Measurements from ENCODE around the gene EPB42. TPM values are rescaled to one million over a fixed set of nuclear protein-coding genes. Genes with fewer than 3 reads are reported as not detected.
A peak's percentile ranks its signal among the peaks of the same experiment; 100 is the strongest.

Gene EPB42
- total and polyA plus RNA-seq, 2 donors: 1.8 TPM; not detected in 1

- 86% methylated on average over 8 of the region's 8 CpGs for WGBS
- Histone ChIP-seq H3K36me3 (ENCODE audit: insufficient read depth) (no peaks in the 10 kb centered on the region), H3K4me1 (ENCODE audit: insufficient read depth) (no peaks in the 10 kb centered on the region), H3K27ac (ENCODE audit: low read depth) (no peak overlapping the region), H3K4me3 (ENCODE audit: low read depth, low read length) (no peak overlapping the region)
- no peak for DNase-seq (ENCODE audit: extremely low spot score)
Measured at GRCh38 chr15:43251185-43251870, 30.5 kb upstream of the EPB42 start.

GRCh38 chr15:43250785-43251184 is 30.0 kb upstream of the EPB42 start:
- WGBS: 68% methylated on average over 2 of the region's 2 CpGs
- H3K27ac ChIP-seq (ENCODE audit: low read depth): no peak overlapping the region
- H3K4me3 ChIP-seq (ENCODE audit: low read depth, low read length): no peak overlapping the region
- H3K4me1 ChIP-seq (ENCODE audit: insufficient read depth): no peaks in the 10 kb centered on the region
- no peaks in the 10 kb centered on the region for H3K36me3 ChIP-seq (ENCODE audit: insufficient read depth)
- DNase-seq (ENCODE audit: extremely low spot score): no peak

GRCh38 chr15:43249699-43250203 is 28.9 kb upstream of the EPB42 start:
- DNase-seq (ENCODE audit: extremely low spot score): no peak
- H3K27ac ChIP-seq (ENCODE audit: low read depth): no peak overlapping the region
- H3K4me3 ChIP-seq (ENCODE audit: low read depth, low read length): no peak overlapping the region
- 57% methylated on average over 5 of the region's 5 CpGs for WGBS
- no peaks in the 10 kb centered on the region for H3K4me1 ChIP-seq (ENCODE audit: insufficient read depth)
- no peaks in the 10 kb centered on the region for H3K36me3 ChIP-seq (ENCODE audit: insufficient read depth)

- H3K36me3 ChIP-seq (ENCODE audit: insufficient read depth): no peaks in the 10 kb centered on the region
- DNase-seq (ENCODE audit: extremely low spot score): no peak
- no peak overlapping the region for H3K27ac ChIP-seq (ENCODE audit: low read depth)
- no peak overlapping the region for H3K4me3 ChIP-seq (ENCODE audit: low read depth, low read length)
- no peaks in the 10 kb centered on the region for H3K4me1 ChIP-seq (ENCODE audit: insufficient read depth)
- WGBS: 75% methylated on average over 2 of the region's 2 CpGs
Measured at GRCh38 chr15:43249236-43249635, 28.4 kb upstream of the EPB42 start.

- H3K27ac ChIP-seq (ENCODE audit: low read depth): no peak overlapping the region
- 70% methylated on average over 6 of the region's 6 CpGs for WGBS
- H3K4me3 ChIP-seq (ENCODE audit: low read depth, low read length): no peak overlapping the region
- DNase-seq (ENCODE audit: extremely low spot score): no peak
- no peaks in the 10 kb centered on the region for H3K4me1 ChIP-seq (ENCODE audit: insufficient read depth)
- H3K36me3 ChIP-seq (ENCODE audit: insufficient read depth): no peaks in the 10 kb centered on the region
Measured at GRCh38 chr15:43246261-43246774, 25.5 kb upstream of the EPB42 start.

GRCh38 chr15:43244092-43244491 is 23.3 kb upstream of the EPB42 start:
- no peak for DNase-seq (ENCODE audit: extremely low spot score)
- 78% methylated on average over 4 of the region's 4 CpGs for WGBS
- Histone ChIP-seq H3K36me3 (ENCODE audit: insufficient read depth) (no peaks in the 10 kb centered on the region), H3K27ac (ENCODE audit: low read depth) (no peak overlapping the region), H3K4me3 (ENCODE audit: low read depth, low read length) (no peak overlapping the region), H3K4me1 (ENCODE audit: insufficient read depth) (no peaks in the 10 kb centered on the region)

- no peaks in the 10 kb centered on the region for H3K36me3 ChIP-seq (ENCODE audit: insufficient read depth)
- no peak overlapping the region for H3K4me3 ChIP-seq (ENCODE audit: low read depth, low read length)
- no peak overlapping the region for H3K27ac ChIP-seq (ENCODE audit: low read depth)
- no peaks in the 10 kb centered on the region for H3K4me1 ChIP-seq (ENCODE audit: insufficient read depth)
- WGBS: 94% methylated on average over 2 of the region's 2 CpGs
- no peak for DNase-seq (ENCODE audit: extremely low spot score)
Measured at GRCh38 chr15:43243020-43243645, 22.3 kb upstream of the EPB42 start.

GRCh38 chr15:43242616-43243015 is 21.8 kb upstream of the EPB42 start:
- 69% methylated on average over 5 of the region's 5 CpGs for WGBS
- Histone ChIP-seq H3K27ac (ENCODE audit: low read depth) (no peak overlapping the region), H3K36me3 (ENCODE audit: insufficient read depth) (no peaks in the 10 kb centered on the region), H3K4me3 (ENCODE audit: low read depth, low read length) (no peak overlapping the region), H3K4me1 (ENCODE audit: insufficient read depth) (no peaks in the 10 kb centered on the region)
- DNase-seq (ENCODE audit: extremely low spot score): no peak

- 43% methylated on average over 1 of the region's 1 CpG for WGBS
- no peak overlapping the region for H3K27ac ChIP-seq (ENCODE audit: low read depth)
- DNase-seq (ENCODE audit: extremely low spot score): no peak
- no peaks in the 10 kb centered on the region for H3K4me1 ChIP-seq (ENCODE audit: insufficient read depth)
- no peak overlapping the region for H3K4me3 ChIP-seq (ENCODE audit: low read depth, low read length)
- no peaks in the 10 kb centered on the region for H3K36me3 ChIP-seq (ENCODE audit: insufficient read depth)
Measured at GRCh38 chr15:43241100-43241499, 20.3 kb upstream of the EPB42 start.

- Histone ChIP-seq H3K36me3 (ENCODE audit: insufficient read depth) (no peaks in the 10 kb centered on the region), H3K4me1 (ENCODE audit: insufficient read depth) (no peaks in the 10 kb centered on the region), H3K27ac (ENCODE audit: low read depth) (no peak overlapping the region), H3K4me3 (ENCODE audit: low read depth, low read length) (no peak overlapping the region)
- DNase-seq (ENCODE audit: extremely low spot score): no peak
- 84% methylated on average over 7 of the region's 7 CpGs for WGBS
Measured at GRCh38 chr15:43239732-43240491, 19.1 kb upstream of the EPB42 start.

- no peak overlapping the region for H3K4me3 ChIP-seq (ENCODE audit: low read depth, low read length)
- no peaks in the 10 kb centered on the region for H3K4me1 ChIP-seq (ENCODE audit: insufficient read depth)
- H3K27ac ChIP-seq (ENCODE audit: low read depth): no peak overlapping the region
- DNase-seq (ENCODE audit: extremely low spot score): peak; percentile 14
- no peaks in the 10 kb centered on the region for H3K36me3 ChIP-seq (ENCODE audit: insufficient read depth)
- 68% methylated on average over 10 of the region's 10 CpGs for WGBS
Measured at GRCh38 chr15:43238671-43239131, 17.9 kb upstream of the EPB42 start.

GRCh38 chr15:43237842-43238470 is 17.1 kb upstream of the EPB42 start:
- Histone ChIP-seq H3K4me1 (ENCODE audit: insufficient read depth) (no peaks in the 10 kb centered on the region), H3K27ac (ENCODE audit: low read depth) (no peak overlapping the region), H3K36me3 (ENCODE audit: insufficient read depth) (no peaks in the 10 kb centered on the region), H3K4me3 (ENCODE audit: low read depth, low read length) (no peak overlapping the region)
- DNase-seq (ENCODE audit: extremely low spot score): no peak
- 78% methylated on average over 9 of the region's 9 CpGs for WGBS

GRCh38 chr15:43235536-43235935 is 14.7 kb upstream of the EPB42 start:
- Histone ChIP-seq H3K36me3 (ENCODE audit: insufficient read depth) (no peaks in the 10 kb centered on the region), H3K4me1 (ENCODE audit: insufficient read depth) (no peaks in the 10 kb centered on the region), H3K27ac (ENCODE audit: low read depth) (no peak overlapping the region), H3K4me3 (ENCODE audit: low read depth, low read length) (no peak overlapping the region)
- no peak for DNase-seq (ENCODE audit: extremely low spot score)
- 91% methylated on average over 6 of the region's 6 CpGs for WGBS

Measured in urinary bladder (tissue), 4 donors.